ENCODE data around the gene HTRA3.

The HTRA3 gene

GRCh38 chr4:8343967-8344331 is 74.4 kb downstream of the HTRA3 start:
- no peak overlapping the region for H3K4me3 ChIP-seq (ENCODE audit: low read length)
- DNase-seq (ENCODE audit: low read depth): no peak
- TF ChIP-seq, protein P1, sequence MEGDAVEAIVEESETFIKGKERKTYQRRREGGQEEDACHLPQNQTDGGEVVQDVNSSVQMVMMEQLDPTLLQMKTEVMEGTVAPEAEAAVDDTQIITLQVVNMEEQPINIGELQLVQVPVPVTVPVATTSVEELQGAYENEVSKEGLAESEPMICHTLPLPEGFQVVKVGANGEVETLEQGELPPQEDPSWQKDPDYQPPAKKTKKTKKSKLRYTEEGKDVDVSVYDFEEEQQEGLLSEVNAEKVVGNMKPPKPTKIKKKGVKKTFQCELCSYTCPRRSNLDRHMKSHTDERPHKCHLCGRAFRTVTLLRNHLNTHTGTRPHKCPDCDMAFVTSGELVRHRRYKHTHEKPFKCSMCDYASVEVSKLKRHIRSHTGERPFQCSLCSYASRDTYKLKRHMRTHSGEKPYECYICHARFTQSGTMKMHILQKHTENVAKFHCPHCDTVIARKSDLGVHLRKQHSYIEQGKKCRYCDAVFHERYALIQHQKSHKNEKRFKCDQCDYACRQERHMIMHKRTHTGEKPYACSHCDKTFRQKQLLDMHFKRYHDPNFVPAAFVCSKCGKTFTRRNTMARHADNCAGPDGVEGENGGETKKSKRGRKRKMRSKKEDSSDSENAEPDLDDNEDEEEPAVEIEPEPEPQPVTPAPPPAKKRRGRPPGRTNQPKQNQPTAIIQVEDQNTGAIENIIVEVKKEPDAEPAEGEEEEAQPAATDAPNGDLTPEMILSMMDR (conservative IDR thresholded peaks at IDR 0.05; ENCODE audit: low read length): no peak

GRCh38 chr4:8344377-8344776 is 74.8 kb downstream of the HTRA3 start:
- H3K4me3 ChIP-seq (ENCODE audit: low read length): no peak overlapping the region
- DNase-seq (ENCODE audit: low read depth): no peak
- TF ChIP-seq, protein P1 (conservative IDR thresholded peaks at IDR 0.05; ENCODE audit: low read length): no peak

DNA sequence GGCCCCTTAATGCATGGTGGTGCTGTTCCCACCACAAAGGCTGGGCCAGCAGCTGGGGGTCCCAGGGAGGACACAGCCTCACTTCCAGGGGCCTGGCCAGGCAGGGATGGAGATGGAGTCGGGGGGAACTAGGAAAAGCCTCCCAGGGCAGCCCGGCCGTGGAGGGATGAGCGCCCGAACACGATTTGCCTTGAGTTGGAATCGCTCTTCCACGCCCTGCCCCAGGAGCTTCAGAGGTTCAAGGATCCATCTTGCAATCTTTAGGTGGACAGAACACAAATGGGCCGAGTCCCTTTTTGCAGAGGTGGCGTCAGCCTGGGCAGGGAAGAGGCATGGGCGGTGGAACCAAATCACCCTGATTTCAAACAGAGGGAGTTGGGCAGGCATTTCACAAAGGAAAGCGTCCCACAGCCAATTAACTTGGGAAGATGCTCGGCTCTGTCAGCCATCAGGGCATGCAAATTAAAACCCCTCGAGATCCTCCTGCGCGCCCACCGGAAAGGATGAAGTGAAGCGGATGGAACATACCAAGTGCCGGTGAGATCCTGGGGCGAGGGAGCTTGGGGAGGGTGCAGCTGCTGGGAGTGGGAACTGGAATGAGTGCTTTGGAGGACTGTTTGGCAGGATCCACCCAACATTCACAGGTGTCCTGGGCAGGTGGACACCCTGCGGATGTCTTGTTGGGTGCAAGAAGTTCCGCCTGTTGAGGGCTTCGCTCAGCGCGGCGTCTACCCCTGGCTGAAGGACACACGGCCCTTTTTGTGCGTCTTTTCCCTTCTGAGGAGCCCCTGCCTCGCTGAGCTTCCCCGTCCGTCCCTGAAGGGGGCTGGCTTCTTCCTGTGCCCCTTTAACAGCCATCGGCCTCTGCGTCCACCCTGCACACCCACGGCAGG is 75.7 kb downstream of the HTRA3 start:
- no peak overlapping the region for H3K4me3 ChIP-seq (ENCODE audit: low read length)
- DNase-seq (ENCODE audit: low read depth): no peak
- TF ChIP-seq, protein P1 (conservative IDR thresholded peaks at IDR 0.05; ENCODE audit: low read length): no peak

- TF ChIP-seq, protein P1 (conservative IDR thresholded peaks at IDR 0.05; ENCODE audit: low read length): no peak
- H3K4me3 ChIP-seq (ENCODE audit: low read length): no peak overlapping the region
- no peak for DNase-seq (ENCODE audit: low read depth)
These were observed 76.6 kb downstream of the HTRA3 start for GRCh38 chr4:8345946-8346814.

DNA sequence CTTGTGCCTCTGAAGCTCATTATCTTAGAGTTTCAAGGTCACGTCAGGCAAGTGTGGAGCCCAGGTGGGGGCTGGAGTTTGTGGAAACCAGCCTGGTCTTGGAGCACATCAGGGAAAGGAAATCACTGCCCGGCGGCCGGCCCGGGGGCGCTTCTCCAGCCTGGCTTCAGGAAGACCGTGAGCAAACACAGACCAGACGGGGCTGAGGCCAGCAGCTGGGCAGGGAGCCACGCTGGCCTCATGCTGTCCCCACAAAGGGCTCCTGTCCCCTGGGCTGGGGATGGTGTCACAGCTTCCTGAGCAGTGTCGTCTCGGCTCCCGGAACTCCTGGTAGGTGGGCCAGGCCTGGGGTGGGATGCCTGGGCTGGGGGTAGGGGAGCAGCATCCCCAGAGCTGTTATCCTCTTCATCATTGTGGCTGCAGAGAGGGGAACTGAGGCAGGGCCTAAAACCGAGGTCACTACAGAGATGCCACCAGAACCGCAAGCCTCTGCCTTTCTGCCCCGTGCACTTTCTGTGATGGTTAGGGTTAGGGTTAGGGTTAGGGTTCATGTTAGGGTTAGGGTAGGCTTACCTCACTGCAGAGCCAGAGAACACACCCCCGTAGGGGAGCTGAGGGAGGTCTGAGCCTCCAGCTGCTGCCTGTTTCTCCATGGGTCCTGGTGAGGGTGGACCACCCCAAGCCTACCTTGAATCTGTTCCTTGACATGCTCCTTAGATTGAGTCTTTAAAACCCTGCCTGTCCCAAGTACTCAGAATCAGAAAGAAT is 77.5 kb downstream of the HTRA3 start:
- TF ChIP-seq, protein P1 (conservative IDR thresholded peaks at IDR 0.05; ENCODE audit: low read length): no peak
- H3K4me3 ChIP-seq (ENCODE audit: low read length): no peak overlapping the region
- DNase-seq (ENCODE audit: low read depth): no peak

GRCh38 chr4:8347660-8348059 is 78.1 kb downstream of the HTRA3 start:
- H3K4me3 ChIP-seq (ENCODE audit: low read length): no peak overlapping the region
- TF ChIP-seq, protein P1 (conservative IDR thresholded peaks at IDR 0.05; ENCODE audit: low read length): no peak
- no peak for DNase-seq (ENCODE audit: low read depth)

All from AG10803 (cell line).